BLaER1 (cell line): ENCODE results near the gene ANK3.

Experiments used
- H3K27ac ChIP-seq: shearing (Covaris generic); formaldehyde crosslinking; 2 replicates; pipeline ENCODE4 v1.8.1; 2022
- H3K27me3 ChIP-seq: shearing (Covaris generic); formaldehyde crosslinking; 2 replicates; pipeline ENCODE4 v1.8.1; 2022
- H3K36me3 ChIP-seq: shearing (Covaris generic); formaldehyde crosslinking; 2 replicates; pipeline ENCODE4 v1.8.1; 2022
- H3K4me1 ChIP-seq: shearing (Covaris generic); formaldehyde crosslinking; 2 replicates; pipeline ENCODE4 v1.8.1; 2022
- H3K4me2 ChIP-seq: shearing (Covaris generic); formaldehyde crosslinking; 2 replicates; pipeline ENCODE4 v1.8.1; 2022
- H3K4me3 ChIP-seq: shearing (Covaris generic); formaldehyde crosslinking; 2 replicates; pipeline ENCODE4 v1.8.1; 2022
- H3K9ac ChIP-seq: shearing (Covaris generic); formaldehyde crosslinking; 2 replicates; pipeline ENCODE4 v1.8.1; 2022
- H3K9me3 ChIP-seq: shearing (Covaris generic); formaldehyde crosslinking; 2 replicates; pipeline ENCODE4 v1.8.1; 2022
- H4K20me1 ChIP-seq: shearing (Covaris generic); formaldehyde crosslinking; 2 replicates; pipeline ENCODE4 v1.8.1; 2022
- Cebpa-rat ChIP-seq: shearing (Covaris generic); IDR thresholded peaks from 2 replicates; pipeline ENCODE4 v1.8.1; 2022

The ANK3 gene

DNA sequence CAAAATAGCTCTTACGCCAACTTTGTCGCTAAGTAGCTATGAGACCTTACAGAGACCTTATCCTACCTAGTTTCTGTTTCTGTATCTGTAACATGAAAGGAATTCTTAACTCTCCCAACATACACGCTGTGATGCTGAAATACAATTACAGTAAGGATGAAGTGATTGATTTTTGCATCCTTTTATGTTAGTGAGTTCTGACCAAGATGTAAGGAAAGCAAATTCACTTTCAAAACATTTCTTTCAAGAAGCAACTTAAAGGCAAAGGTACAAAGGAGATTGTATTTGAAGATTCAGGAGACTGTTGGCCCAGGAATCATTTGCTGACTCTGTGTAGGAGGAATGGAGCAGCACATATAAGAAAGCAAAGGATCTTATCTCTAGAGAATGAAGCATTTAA lies 7.1 kb upstream of the ANK3 start:
- no peak for TF ChIP-seq Cebpa-rat
- H3K9ac ChIP-seq, result no peak overlapping the region

DNA sequence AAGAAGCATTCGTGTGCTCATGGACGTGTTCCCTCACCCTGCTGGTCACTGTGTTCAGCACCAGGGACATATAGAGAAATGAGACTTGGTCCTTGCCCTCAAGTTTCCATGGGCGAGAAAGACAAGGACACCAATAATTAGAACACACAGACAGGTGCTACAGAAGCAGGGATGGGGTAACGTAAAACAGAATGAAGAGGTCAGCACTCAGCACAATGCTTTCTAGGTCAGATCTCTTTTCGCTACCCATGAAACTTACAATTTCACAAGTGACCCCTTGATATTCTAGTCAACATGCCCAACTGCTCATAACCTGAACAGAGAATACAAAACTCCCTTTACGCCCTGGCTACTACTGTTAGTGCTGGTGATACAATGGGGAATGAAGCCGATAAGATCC lies 6.0 kb upstream of the ANK3 start:
- no peak overlapping the region for H3K27ac ChIP-seq
- no peaks in the 10 kb centered on the region for H4K20me1 ChIP-seq
- H3K4me3 ChIP-seq, result no peak overlapping the region

More for the DNA sequence above, 7.1 kb upstream of the ANK3 start:
- H3K4me3 ChIP-seq, result no peak overlapping the region
- no peak overlapping the region for H3K27ac ChIP-seq
- H3K36me3 ChIP-seq, result no peaks in the 10 kb centered on the region
- no peaks in the 10 kb centered on the region for H3K9me3 ChIP-seq
- H3K4me1 ChIP-seq, result peaks cover 5% of the 10 kb centered on the region; the same call in 1 of the 2 replicates
- no peaks in the 10 kb centered on the region for H3K27me3 ChIP-seq
- H4K20me1 ChIP-seq, result no peaks in the 10 kb centered on the region
- no peak overlapping the region for H3K4me2 ChIP-seq

DNA sequence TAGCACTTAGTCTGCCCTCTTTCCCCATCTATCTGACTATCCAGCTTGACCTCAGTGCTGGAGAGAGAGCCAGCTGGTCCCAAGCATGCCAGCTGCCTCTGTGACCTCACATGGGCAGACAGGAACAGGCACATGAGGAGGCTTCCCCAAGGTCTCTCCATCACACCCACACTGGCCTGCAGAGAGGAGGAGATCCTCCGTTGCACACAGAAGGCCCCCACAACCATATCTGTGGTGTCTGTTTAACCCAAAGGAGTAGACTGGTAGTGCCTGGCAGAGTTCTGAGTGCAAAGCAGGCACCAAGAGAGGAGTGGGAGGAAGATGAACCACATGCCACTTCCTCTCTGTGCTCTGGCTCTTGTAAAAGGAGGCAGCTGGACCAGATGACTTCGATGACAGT lies 4.8 kb upstream of the ANK3 start:
- TF ChIP-seq Cebpa-rat, result no peak
- Histone ChIP-seq H3K9me3 (no peaks in the 10 kb centered on the region), H4K20me1 (no peaks in the 10 kb centered on the region), H3K4me1 (peaks cover 5% of the 10 kb centered on the region; the same call in 1 of the 2 replicates), H3K36me3 (no peaks in the 10 kb centered on the region), H3K4me3 (no peak overlapping the region), H3K27me3 (no peaks in the 10 kb centered on the region), H3K9ac (no peak overlapping the region), H3K4me2 (no peak overlapping the region), H3K27ac (no peak overlapping the region)

More for the DNA sequence above, 6.0 kb upstream of the ANK3 start:
- no peaks in the 10 kb centered on the region for H3K27me3 ChIP-seq
- peaks cover 5% of the 10 kb centered on the region; the same call in 1 of the 2 replicates for H3K4me1 ChIP-seq
- H3K9ac ChIP-seq, result no peak overlapping the region
- H3K9me3 ChIP-seq, result no peaks in the 10 kb centered on the region
- no peak for TF ChIP-seq Cebpa-rat
- no peaks in the 10 kb centered on the region for H3K36me3 ChIP-seq
- no peak overlapping the region for H3K4me2 ChIP-seq

DNA sequence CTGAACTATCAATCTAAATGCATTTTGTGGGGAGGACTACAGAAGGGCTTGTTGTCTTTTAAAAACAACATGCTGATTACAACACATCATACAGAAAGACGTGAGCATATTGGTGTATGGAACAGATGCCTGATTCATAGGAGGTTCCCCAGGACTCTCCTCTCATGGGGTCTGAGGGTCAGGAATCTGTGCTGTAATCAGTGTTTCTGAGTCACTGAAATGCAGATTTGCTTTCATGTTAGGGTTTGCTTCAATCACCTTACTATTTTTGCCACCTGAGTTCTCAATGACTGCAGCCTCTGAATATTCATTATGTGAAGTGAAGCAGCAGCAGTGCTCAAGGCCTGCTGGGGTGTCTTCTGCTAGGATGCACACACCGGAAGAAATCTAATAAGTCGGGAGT lies 550 bp upstream of the ANK3 start:
- Histone ChIP-seq H3K4me2 (no peak overlapping the region), H3K4me3 (no peak overlapping the region)
- no peak for TF ChIP-seq Cebpa-rat

DNA sequence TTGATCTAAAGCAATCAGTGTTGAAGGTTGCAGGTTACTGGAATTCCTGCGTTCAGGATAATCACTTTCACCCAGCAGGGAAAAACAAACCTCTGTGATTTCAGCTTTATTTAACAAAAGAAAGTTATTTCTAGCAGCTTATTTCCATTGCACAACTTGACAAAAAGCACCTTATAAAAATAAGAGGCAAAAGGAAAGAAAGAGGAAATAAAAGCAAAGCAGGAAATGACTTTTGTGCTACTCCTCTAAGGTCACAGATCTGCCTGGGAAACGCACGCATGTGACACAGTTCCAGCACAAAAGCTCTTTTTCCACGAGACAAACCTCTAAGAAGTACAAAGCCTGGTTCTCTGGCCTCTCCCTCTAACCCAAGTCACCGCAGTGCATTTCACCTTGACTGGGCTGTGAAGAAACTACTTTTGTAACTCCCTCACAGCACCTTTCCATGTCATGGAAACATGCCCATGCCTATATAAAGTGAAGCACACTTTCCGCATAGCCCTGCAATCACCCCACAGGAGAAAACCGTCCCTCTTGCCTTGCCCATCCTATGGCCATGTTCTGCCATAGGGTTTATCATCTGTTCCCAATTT lies 870 bp downstream of the ANK3 start:
- H3K27ac ChIP-seq, result no peak overlapping the region
- no peaks in the 10 kb centered on the region for H3K9me3 ChIP-seq
- peaks cover 4% of the 10 kb centered on the region; the same call in 1 of the 2 replicates for H3K4me1 ChIP-seq
- H3K4me3 ChIP-seq, result no peak overlapping the region
- H3K27me3 ChIP-seq, result no peaks in the 10 kb centered on the region
- no peak for TF ChIP-seq Cebpa-rat
- no peaks in the 10 kb centered on the region for H4K20me1 ChIP-seq
- no peak overlapping the region for H3K9ac ChIP-seq
- H3K36me3 ChIP-seq, result no peaks in the 10 kb centered on the region
- no peak overlapping the region for H3K4me2 ChIP-seq

More for the DNA sequence above, 550 bp upstream of the ANK3 start:
- Histone ChIP-seq H3K9me3 (no peaks in the 10 kb centered on the region), H4K20me1 (no peaks in the 10 kb centered on the region), H3K36me3 (no peaks in the 10 kb centered on the region), H3K27me3 (no peaks in the 10 kb centered on the region), H3K4me1 (peaks cover 9% of the 10 kb centered on the region; the same call in 1 of the 2 replicates), H3K9ac (no peak overlapping the region), H3K27ac (no peak overlapping the region)

DNA sequence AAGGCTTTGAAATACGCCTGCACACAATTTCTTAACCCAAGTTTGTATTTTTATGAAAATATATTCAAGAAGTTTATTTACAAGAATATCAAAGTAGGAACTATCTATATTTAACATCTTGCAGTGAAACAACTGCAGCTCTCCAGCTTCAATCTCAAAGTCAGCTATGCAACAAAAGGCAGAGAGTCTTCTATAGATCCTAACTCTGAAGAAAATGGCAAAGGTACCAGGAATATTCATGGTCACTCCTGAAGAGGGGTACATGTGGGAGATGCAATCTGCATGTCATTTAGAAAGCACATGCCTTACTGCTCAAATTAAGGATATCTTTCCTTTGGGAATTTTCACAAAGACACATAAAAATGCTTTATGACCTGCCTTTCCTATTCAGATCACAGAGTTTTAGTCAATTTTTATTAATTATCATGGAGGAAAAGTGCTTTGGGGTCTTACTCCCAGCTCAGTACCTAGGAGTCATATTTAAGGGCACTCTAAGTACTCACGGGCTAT lies 1.5 kb downstream of the ANK3 start:
- Histone ChIP-seq H3K4me3 (no peak overlapping the region), H3K36me3 (no peaks in the 10 kb centered on the region), H3K9ac (no peak overlapping the region), H3K9me3 (no peaks in the 10 kb centered on the region), H3K4me2 (no peak overlapping the region), H3K27me3 (no peaks in the 10 kb centered on the region), H4K20me1 (no peaks in the 10 kb centered on the region), H3K27ac (no peak overlapping the region), H3K4me1 (peaks cover 4% of the 10 kb centered on the region; the same call in 1 of the 2 replicates)
- TF ChIP-seq Cebpa-rat, result no peak

DNA sequence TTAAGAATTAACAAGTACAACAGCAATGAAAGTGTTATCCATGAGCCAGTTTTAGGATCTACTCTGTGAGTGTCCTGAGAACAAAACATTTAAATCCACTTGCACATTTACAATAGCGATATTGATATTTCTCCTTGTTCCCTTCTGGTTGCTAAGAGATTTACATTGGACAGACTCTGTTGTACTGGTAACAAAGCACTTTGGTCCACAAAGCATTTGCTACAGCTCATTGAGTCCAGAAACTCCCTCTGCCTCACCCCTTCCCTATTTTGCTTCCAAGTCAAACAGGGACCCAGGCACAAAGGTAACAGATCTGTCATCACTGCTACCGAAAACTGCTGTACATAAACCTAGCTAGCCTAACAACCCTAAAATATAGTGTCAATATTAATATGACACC lies 2.1 kb downstream of the ANK3 start:
- H4K20me1 ChIP-seq, result no peaks in the 10 kb centered on the region
- H3K4me3 ChIP-seq, result no peak overlapping the region
- no peak overlapping the region for H3K27ac ChIP-seq
- peaks cover 4% of the 10 kb centered on the region; the same call in 1 of the 2 replicates for H3K4me1 ChIP-seq
- H3K4me2 ChIP-seq, result no peak overlapping the region
- H3K9ac ChIP-seq, result no peak overlapping the region
- TF ChIP-seq Cebpa-rat, result no peak
- H3K27me3 ChIP-seq, result no peaks in the 10 kb centered on the region
- no peaks in the 10 kb centered on the region for H3K36me3 ChIP-seq
- H3K9me3 ChIP-seq, result no peaks in the 10 kb centered on the region

DNA sequence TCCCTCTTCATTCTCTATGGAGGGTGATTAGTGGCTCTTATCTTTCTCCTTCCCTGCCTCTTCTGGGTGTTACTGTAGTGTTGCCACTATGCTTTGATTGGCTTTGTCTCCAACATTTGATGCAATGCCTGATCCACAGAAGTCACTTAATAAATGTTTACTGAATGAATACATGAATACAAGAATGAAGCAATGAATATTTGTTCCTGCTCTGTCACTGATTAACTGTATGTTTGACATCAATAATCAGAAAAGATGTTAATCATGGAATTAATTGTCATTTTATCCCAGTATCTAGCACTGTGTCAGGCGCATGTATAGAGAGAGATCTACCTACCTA lies 4.3 kb downstream of the ANK3 start:
- no peaks in the 10 kb centered on the region for H3K9me3 ChIP-seq
- H3K27ac ChIP-seq, result no peak overlapping the region
- peaks cover 4% of the 10 kb centered on the region; the same call in 1 of the 2 replicates for H3K4me1 ChIP-seq
- no peak overlapping the region for H3K4me2 ChIP-seq
- no peak for TF ChIP-seq Cebpa-rat
- no peak overlapping the region for H3K4me3 ChIP-seq
- no peaks in the 10 kb centered on the region for H3K36me3 ChIP-seq
- no peaks in the 10 kb centered on the region for H3K27me3 ChIP-seq
- no peak overlapping the region for H3K9ac ChIP-seq
- H4K20me1 ChIP-seq, result no peaks in the 10 kb centered on the region

DNA sequence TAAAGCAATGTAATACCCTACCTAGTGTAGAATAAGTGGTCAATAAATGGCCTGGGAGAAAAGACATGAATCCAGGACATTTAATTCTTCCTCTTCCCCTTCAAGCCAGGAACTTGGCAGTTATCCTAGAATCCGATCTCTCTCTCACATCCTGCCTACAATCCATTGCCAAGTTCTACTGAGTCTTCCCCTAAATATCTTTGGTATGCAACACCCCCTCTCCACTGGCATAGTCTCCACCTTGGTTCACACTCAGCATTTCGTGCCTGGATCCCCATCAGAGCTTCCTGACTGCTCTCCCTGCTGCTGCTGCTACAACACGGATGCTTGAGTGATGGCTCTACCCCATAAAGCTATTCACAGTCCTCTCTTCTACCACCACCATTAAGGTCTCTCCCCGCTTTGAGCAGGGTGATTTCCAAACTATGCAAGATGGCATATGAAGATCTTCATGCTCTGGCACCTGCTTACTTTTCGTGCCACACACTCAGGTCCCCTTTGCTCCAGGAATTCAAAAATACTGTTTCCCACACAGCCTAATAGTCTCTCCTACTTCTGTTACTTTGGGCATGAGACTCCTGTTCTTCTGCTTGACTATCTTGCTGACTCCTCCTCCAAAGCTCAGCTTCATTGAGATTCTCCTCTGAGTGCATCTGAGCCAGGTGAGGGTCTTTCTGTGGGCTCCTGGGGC lies 4.8 kb downstream of the ANK3 start:
- H3K27ac ChIP-seq, result no peak overlapping the region
- no peak overlapping the region for H3K4me3 ChIP-seq
- H3K9me3 ChIP-seq, result no peaks in the 10 kb centered on the region
- no peak overlapping the region for H3K9ac ChIP-seq
- H4K20me1 ChIP-seq, result no peaks in the 10 kb centered on the region
- H3K36me3 ChIP-seq, result no peaks in the 10 kb centered on the region
- H3K27me3 ChIP-seq, result no peaks in the 10 kb centered on the region
- TF ChIP-seq Cebpa-rat, result no peak
- H3K4me2 ChIP-seq, result no peak overlapping the region
- peaks cover 4% of the 10 kb centered on the region; the same call in 1 of the 2 replicates for H3K4me1 ChIP-seq

DNA sequence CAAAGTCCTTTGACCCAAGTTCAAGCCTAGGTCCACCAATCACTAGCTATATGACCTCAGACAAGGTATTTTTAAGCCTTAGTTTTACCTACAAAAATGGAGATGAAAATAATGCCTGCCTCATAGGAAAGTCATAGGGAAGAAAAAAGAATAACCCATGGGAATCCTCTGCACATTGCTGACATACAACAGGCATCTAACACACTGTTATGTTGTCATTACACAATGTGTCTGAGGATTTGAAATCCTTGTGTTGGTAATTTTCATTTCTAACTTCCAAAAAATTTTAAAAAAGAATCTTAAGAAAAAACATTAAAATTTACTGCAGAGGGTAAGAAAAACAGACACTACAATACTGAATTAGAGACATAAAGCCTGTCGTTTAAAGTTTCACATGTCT lies 5.7 kb downstream of the ANK3 start:
- Histone ChIP-seq H3K9ac (no peak overlapping the region), H3K4me1 (peaks cover 4% of the 10 kb centered on the region; the same call in 1 of the 2 replicates), H3K4me2 (no peak overlapping the region), H4K20me1 (no peaks in the 10 kb centered on the region), H3K36me3 (no peaks in the 10 kb centered on the region), H3K4me3 (no peak overlapping the region), H3K9me3 (no peaks in the 10 kb centered on the region), H3K27ac (no peak overlapping the region), H3K27me3 (no peaks in the 10 kb centered on the region)
- TF ChIP-seq Cebpa-rat, result no peak
